Smooth muscle cell (in vitro differentiated cells): ENCODE results near the gene TGFB2. TPM values are rescaled to one million over a fixed set of nuclear protein-coding genes. Genes with fewer than 3 reads are reported as not detected.

ENCODE experiments used
- DNase-seq: peaks from one replicate; lab custom pipeline; 2025; ENCODE audit not compliant: unreplicated experiment; lab: John Stamatoyannopoulos, UW
- H2AFZ ChIP-seq: fragments of 200-600 bp; sonication (generic); 2 replicates; pipeline ENCODE4 v1.6.0; 2016; ENCODE audit warnings: antibody characterized with exemption, low read depth, mild to moderate bottlenecking
- H3F3A ChIP-seq: fragments of 200-600 bp; sonication (generic); 2 replicates; pipeline ENCODE4 v1.6.0; 2017; ENCODE audit warnings: antibody characterized with exemption, low read depth
- H3K27ac ChIP-seq: fragments of 200-600 bp; sonication (generic); 2 replicates; pipeline ENCODE4 v1.5.1; 2016; ENCODE audit warnings: low read depth, mild to moderate bottlenecking
- H3K27me3 ChIP-seq: fragments of 200-600 bp; sonication (generic); 2 replicates; pipeline ENCODE4 v1.6.1; 2016; ENCODE audit warnings: low read depth, mild to moderate bottlenecking
- H3K36me3 ChIP-seq: fragments of 200-600 bp; sonication (generic); 2 replicates; pipeline ENCODE4 v1.5.1; 2016; ENCODE audit warnings: low read depth
- H3K4me1 ChIP-seq: fragments of 200-600 bp; sonication (generic); 2 replicates; pipeline ENCODE4 v1.5.1; 2016; ENCODE audit warnings: low read depth
- H3K4me2 ChIP-seq: fragments of 200-600 bp; sonication (generic); 2 replicates; pipeline ENCODE4 v1.6.0; 2016; ENCODE audit warnings: mild to moderate bottlenecking
- H3K4me3 ChIP-seq: fragments of 200-600 bp; sonication (generic); 2 replicates; pipeline ENCODE4 v1.5.1; 2016; ENCODE audit warnings: mild to moderate bottlenecking
- H3K79me2 ChIP-seq: fragments of 200-600 bp; sonication (generic); 2 replicates; pipeline ENCODE4 v1.6.0; 2016; ENCODE audit warnings: low read depth, mild to moderate bottlenecking
- H3K9ac ChIP-seq: fragments of 200-600 bp; sonication (generic); 2 replicates; pipeline ENCODE4 v1.6.0; 2016; ENCODE audit warnings: low read depth
- H3K9me3 ChIP-seq: fragments of 200-600 bp; sonication (generic); replicated peaks from 2 replicates; pipeline ENCODE4 v1.5.1; 2016; ENCODE audit warnings: low read depth
- H4K20me1 ChIP-seq: fragments of 200-600 bp; sonication (generic); 2 replicates; pipeline ENCODE4 v1.6.0; 2016; ENCODE audit warnings: low read depth
- CTCF ChIP-seq: fragments of 200-600 bp; sonication (generic); IDR thresholded peaks from 2 replicates; pipeline ENCODE4 v1.5.1; 2017; ENCODE audit warnings: borderline replicate concordance, mild to moderate bottlenecking, antibody characterized with exemption; ENCODE audit not compliant: insufficient read depth, poor library complexity, severe bottlenecking
- WGBS: methylation state at CpG from one replicate; pipeline ENCODE4 v1.1.7; 2016; ENCODE audit warnings: low lambda C conversion rate; 5-methylcytosine and 5-hydroxymethylcytosine counted together
- polyA plus RNA-seq: library from polyadenylated mRNA; unstranded; fragments of >200 nt; fragmentation: Nextera tagmentation; extraction: Ambion mirVana; gene quantifications from 2 replicates; pipeline ENCODE4 v1.2.1, GENCODE V29; 2016
- total RNA-seq: library from RNA; depleted of rRNA; stranded (reverse); fragments of >200 nt; gene quantifications from 2 replicates; pipeline ENCODE4 v1.2.3, GENCODE V29; 2014

The TGFB2 gene
- total and polyA plus RNA-seq, 2 experiments from 2014 or later, result 29.1 to 63.3 TPM

- H3K79me2 ChIP-seq, result peaks cover 33% of the 10 kb centered on the region
- TF ChIP-seq CTCF, result no peak
- no peak overlapping the region for H3K4me3 ChIP-seq
- DNase-seq, result no peak
- H3K4me2 ChIP-seq, result peak overlapping the region; percentile 60
- H3K9ac ChIP-seq, result peak overlapping the region; percentile 24
- H3K9me3 ChIP-seq, result no peaks in the 10 kb centered on the region
- H3F3A ChIP-seq, result no peaks in the 10 kb centered on the region
- H3K36me3 ChIP-seq, result no peaks in the 10 kb centered on the region
- 43% methylated on average over 8 of the region's 8 CpGs for WGBS
- H3K27ac ChIP-seq, result peak overlapping the region; percentile 69
- H3K27me3 ChIP-seq, result no peaks in the 10 kb centered on the region
- H3K4me1 ChIP-seq, result peaks cover 13% of the 10 kb centered on the region
- H4K20me1 ChIP-seq, result peaks cover 1% of the 10 kb centered on the region
- no peak overlapping the region for H2AFZ ChIP-seq
These were observed 38.5 kb downstream of the TGFB2 start for GRCh38 chr1:218383681-218384080.

- no peak overlapping the region for H3K9ac ChIP-seq
These were observed 39.5 kb downstream of the TGFB2 start for GRCh38 chr1:218384581-218384993.

GRCh38 chr1:218388591-218388990 is 43.5 kb downstream of the TGFB2 start:
- no peaks in the 10 kb centered on the region for H3K27me3 ChIP-seq
- peaks cover 5% of the 10 kb centered on the region for H3F3A ChIP-seq
- peaks cover 27% of the 10 kb centered on the region for H4K20me1 ChIP-seq
- DNase-seq, result no peak
- no peak for TF ChIP-seq CTCF
- H3K36me3 ChIP-seq, result no peaks in the 10 kb centered on the region
- 95% methylated on average over 8 of the region's 8 CpGs for WGBS
- no peak overlapping the region for H3K4me3 ChIP-seq
- no peak overlapping the region for H3K4me2 ChIP-seq
- H3K4me1 ChIP-seq, result peaks cover 7% of the 10 kb centered on the region
- H2AFZ ChIP-seq, result no peak overlapping the region
- no peak overlapping the region for H3K27ac ChIP-seq
- no peaks in the 10 kb centered on the region for H3K9me3 ChIP-seq
- no peak overlapping the region for H3K9ac ChIP-seq
- H3K79me2 ChIP-seq, result peaks cover 26% of the 10 kb centered on the region

More at GRCh38 chr1:218384581-218384993, 39.5 kb downstream of the TGFB2 start:
- H2AFZ ChIP-seq, result no peak overlapping the region
- no peak for DNase-seq
- no peaks in the 10 kb centered on the region for H3K9me3 ChIP-seq
- H3K36me3 ChIP-seq, result no peaks in the 10 kb centered on the region
- H3K4me2 ChIP-seq, result peak overlapping the region; percentile 60
- H3F3A ChIP-seq, result no peaks in the 10 kb centered on the region
- H4K20me1 ChIP-seq, result peaks cover 10% of the 10 kb centered on the region
- TF ChIP-seq CTCF, result no peak
- peaks cover 38% of the 10 kb centered on the region for H3K79me2 ChIP-seq
- peak overlapping the region; percentile 69 for H3K27ac ChIP-seq
- H3K4me1 ChIP-seq, result peaks cover 13% of the 10 kb centered on the region
- no peak overlapping the region for H3K4me3 ChIP-seq
- WGBS, result 33% methylated on average over 6 of the region's 6 CpGs
- no peaks in the 10 kb centered on the region for H3K27me3 ChIP-seq

GRCh38 chr1:218390618-218391017 is 45.5 kb downstream of the TGFB2 start:
- peak overlapping the region; percentile 0 for H3K4me2 ChIP-seq

More at GRCh38 chr1:218390618-218391017, 45.5 kb downstream of the TGFB2 start:
- Histone ChIP-seq H3K4me1 (peaks cover 7% of the 10 kb centered on the region), H3K4me3 (no peak overlapping the region), H3K9me3 (no peaks in the 10 kb centered on the region), H3K27me3 (no peaks in the 10 kb centered on the region), H3K79me2 (peaks cover 28% of the 10 kb centered on the region), H3K9ac (no peak overlapping the region), H4K20me1 (peaks cover 27% of the 10 kb centered on the region), H3F3A (peaks cover 5% of the 10 kb centered on the region), H3K36me3 (no peaks in the 10 kb centered on the region), H3K27ac (no peak overlapping the region), H2AFZ (no peak overlapping the region)
- DNase-seq, result no peak
- no peak for TF ChIP-seq CTCF
- WGBS, result 39% methylated on average over 3 of the region's 3 CpGs
